B cell (primary cell): ENCODE results near the gene HS3ST5.

ENCODE experiments used
- CTCF ChIP-seq: fragments of 200-600 bp; IDR thresholded peaks from one replicate; pipeline ENCODE4 v1.8.0; 2022; ENCODE audit warnings: antibody characterized with exemption, mild to moderate bottlenecking
- EZH2 ChIP-seq: IDR thresholded peaks from 2 replicates; pipeline ENCODE4 v1.6.1; 2012; ENCODE audit warnings: borderline replicate concordance, low read depth, mild to moderate bottlenecking, moderate library complexity, low read length; ENCODE audit not compliant: insufficient read depth, poor library complexity, severe bottlenecking

GRCh38 chr6:114068116-114068515 lies 274.7 kb downstream of the HS3ST5 start:
- TF ChIP-seq CTCF = no peak
- no peak for TF ChIP-seq EZH2
